ENCODE measurements around the gene ONECUT3. TPM values are rescaled to one million over a fixed set of nuclear protein-coding genes. Genes with fewer than 3 reads are reported as not detected.
"Not testable (repeated sequence)": the region's sequence is repeated elsewhere in the genome, so short reads cannot be mapped to it uniquely, and the experiment has no call there.

ONECUT3 gene
- total RNA-seq, 1 donor from 2014 or later: not detected

- DNase-seq (ENCODE audit: low spot score): no peak
Measured at GRCh38 chr19:1794424-1795172, 41.3 kb downstream of the ONECUT3 start.

DNA sequence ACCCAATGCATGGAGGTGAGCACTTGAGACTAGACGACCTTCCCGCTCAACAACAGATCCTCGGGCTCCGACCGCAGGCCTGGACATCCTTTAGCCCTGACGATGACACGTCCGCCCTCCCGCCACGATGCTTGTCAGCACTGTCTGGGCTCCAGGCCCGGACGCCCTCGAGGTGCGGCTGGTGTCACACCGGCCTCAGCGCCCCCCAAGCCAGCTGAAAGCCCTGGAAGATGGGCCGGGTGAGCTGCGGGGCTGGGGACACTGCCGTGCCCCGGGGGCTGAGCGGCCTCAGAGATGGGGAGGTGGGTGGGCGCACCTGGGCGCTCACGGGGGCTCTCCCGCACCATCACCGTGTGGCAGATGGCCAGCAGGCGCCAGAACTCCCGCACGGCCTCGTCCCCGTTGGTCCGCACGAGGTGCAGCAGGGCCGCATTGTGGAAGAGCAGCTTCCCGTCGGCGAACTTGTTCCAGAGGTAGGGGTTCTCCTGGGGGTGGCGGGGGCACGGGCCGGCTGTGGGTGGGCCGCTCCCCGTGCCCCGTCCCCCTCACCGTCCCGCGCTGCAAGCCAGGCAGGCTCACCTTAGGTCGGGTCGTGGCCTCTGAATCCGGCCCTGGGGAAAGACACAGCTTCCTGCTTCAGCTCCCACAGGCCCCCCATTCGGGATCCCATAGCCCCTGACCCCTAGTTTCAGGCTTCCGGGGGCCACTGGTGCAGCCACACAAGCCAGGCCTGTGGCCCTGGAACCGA lies 43.3 kb downstream of the ONECUT3 start:
- DNase-seq (ENCODE audit: low spot score): no peak

DNA sequence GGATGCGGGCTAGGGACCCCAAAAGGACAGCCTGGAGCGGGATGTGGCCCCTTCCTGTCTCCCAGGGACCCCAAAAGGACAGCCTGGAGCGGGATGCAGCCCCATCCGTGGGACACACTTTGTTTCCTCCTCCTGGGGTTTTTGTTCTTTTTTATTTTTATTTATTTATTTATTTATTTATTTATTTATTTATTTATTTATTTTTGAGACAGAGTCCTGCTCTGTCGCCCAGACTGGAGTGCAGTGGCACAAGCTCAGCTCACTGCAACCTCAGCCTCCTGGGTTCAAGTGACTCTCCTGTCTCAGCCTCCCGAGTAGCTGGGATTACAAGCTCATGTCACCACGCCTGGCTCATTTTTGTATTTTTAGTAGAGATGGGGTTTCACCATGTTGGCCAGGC lies 44.0 kb downstream of the ONECUT3 start:
- not testable (repeated sequence) for DNase-seq (ENCODE audit: low spot score)

DNA sequence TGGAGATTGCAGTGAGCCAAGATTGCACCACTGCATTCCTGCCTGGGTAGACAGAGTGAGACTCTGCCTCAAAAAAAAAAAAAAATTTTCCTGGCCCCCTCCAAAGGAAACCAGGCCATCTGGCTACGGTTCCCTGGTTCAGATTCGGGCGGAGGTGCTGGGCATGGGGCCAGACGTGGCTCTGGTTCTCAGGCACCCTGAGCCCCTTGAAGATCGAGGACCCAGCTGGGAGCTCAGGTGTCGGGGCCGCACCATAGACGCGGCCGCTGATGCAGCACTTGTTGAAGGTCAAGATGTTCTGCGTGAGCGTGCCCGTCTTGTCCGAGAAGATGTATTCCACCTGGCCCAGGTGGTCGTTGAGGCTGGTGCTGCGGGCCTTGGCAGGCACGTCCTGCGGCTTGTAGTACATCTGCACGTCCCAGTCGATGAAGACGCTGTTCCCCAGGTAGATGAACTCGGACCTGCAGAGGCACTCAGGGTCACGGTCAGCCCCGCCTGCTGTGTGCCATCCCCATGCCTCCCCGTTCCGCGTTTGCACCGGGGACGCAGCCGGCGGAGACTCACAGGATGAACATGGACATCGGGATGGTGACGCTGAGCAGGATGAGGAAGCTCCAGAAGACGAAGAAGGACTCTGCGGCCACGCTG lies 46.5 kb downstream of the ONECUT3 start:
- DNase-seq (ENCODE audit: low spot score): no peak

GRCh38 chr19:1804858-1805257 lies 51.6 kb downstream of the ONECUT3 start:
- DNase-seq (ENCODE audit: low spot score): no peak

- no peak for DNase-seq (ENCODE audit: low spot score)
Measured at GRCh38 chr19:1805401-1806183, 52.3 kb downstream of the ONECUT3 start.

- no peak for DNase-seq (ENCODE audit: low spot score)
Measured at GRCh38 chr19:1806184-1807029, 53.1 kb downstream of the ONECUT3 start.

GRCh38 chr19:1807030-1807694 lies 53.9 kb downstream of the ONECUT3 start:
- DNase-seq (ENCODE audit: low spot score): no peak

DNA sequence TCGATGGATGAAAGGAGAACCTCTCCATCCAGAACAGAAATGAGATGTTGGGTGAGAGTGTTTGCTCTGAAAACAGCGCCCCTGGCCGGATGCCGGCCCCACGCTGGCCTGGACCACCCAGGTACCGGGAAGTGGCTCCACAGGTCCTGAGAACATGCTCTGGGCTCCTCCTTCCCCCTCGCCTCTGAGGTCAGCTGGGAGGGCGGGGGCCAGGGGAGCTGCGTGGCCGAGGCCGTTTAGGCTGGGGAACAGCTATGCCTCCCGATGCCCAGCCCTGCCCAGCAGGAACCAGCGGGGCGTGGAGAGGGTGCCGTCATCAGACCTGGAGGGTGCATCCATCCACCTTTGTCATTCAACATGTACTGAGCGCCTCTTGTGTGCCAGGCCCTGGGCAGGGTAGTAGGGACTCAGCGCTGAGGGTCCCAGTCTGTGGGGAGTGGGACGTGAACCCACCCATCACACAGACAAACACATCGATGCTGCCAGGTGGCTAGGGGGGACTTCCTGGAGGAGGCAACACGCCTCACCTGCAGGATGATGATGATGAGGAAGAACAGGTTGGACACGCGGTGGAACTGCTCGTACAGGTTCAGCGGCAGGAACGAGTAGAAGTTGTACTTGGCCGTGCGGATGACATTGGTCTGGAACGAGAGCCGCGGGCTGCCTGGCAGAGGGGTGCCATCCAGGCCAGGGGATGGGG lies 54.5 kb downstream of the ONECUT3 start:
- DNase-seq (ENCODE audit: low spot score): no peak

DNA sequence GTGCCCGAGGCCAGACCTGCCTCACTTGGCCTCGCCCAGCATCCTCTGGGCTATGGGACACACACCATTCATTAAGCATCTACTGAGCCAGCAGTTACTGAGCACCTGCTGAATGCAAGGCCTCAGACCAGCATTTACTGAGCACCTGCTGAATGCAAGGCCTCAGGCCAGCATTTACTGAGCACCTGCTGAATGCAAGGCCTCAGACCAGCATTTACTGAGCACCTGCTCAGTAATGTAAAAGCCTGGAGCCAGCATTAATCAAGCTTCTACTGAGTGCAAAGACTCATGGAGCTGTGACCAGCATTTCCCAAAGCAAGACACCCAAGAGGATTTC lies 55.1 kb downstream of the ONECUT3 start:
- no peak for DNase-seq (ENCODE audit: low spot score)

GRCh38 chr19:1809678-1810077 lies 56.4 kb downstream of the ONECUT3 start:
- no peak for DNase-seq (ENCODE audit: low spot score)

GRCh38 chr19:1810439-1811160 lies 57.3 kb downstream of the ONECUT3 start:
- no peak for DNase-seq (ENCODE audit: low spot score)

- peak; percentile 85 for DNase-seq (ENCODE audit: low spot score)
Measured at GRCh38 chr19:1811472-1811894, 58.2 kb downstream of the ONECUT3 start.

DNA sequence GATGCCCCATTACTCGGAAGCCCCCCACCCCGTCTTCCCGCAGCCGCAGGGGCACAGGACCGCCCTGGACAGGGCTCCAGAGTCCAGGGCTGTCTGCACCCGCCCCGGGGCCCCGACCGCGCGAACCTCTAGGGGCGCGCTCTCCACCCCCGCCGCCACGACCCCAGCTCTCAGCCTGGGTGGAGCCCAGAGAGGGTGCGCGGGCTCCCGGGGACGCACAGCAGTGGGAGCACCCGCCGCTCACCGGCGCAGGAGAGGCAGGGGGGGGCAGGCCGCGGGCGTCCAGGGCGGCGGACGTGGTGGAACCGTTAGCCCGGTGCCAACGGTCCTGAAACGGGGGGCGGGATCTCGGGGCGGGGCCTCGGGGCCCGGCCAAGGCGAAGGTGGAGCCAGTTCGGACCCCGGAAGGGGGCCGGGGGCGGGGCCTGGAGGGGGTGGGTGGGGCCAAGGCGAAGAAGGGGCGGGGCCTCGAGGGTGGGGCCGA lies 58.7 kb downstream of the ONECUT3 start, which contains the start of gene ATP8B3:
Gene ATP8B3, minus strand, starts transcription at position 335 of the 484 bp plus-strand sequence. CDS start 540 bp downstream, outside the sequence.
- no peak for DNase-seq (ENCODE audit: low spot score)

- DNase-seq (ENCODE audit: low spot score): peak; percentile 90
Measured at GRCh38 chr19:1812426-1813191, 59.3 kb downstream of the ONECUT3 start.

- no peak for DNase-seq (ENCODE audit: low spot score)
Measured at GRCh38 chr19:1813192-1814182, 60.2 kb downstream of the ONECUT3 start.

DNA sequence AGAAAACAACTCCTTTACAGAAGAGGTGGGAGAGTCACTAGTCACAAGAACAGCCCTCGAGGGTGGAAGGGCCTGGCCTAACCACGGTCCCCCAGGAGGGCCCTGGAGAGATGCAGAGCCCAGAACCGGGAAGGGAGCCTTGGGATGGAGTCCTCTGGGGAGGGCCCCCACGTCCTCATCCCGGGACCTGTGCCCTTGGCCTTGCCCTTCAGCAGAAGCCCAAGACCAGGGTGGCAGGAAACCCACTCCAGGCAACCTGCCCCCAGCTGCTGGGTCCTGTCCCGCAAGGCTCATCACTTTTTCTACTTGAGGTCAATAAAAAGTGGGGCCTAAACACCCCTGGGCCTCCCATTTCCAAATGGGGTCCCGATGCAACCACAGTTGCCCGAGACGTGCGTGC lies 61.1 kb downstream of the ONECUT3 start:
- DNase-seq (ENCODE audit: low spot score): no peak

Measured in ureter (tissue), 1 donor.